COLO668 (cell line): ENCODE data around the gene TMEM31.

Experiments used
- DNase-seq: peaks from one replicate; lab custom pipeline; 2025; ENCODE audit not compliant: unreplicated experiment; lab: John Stamatoyannopoulos, UW

TMEM31 gene, protein sequence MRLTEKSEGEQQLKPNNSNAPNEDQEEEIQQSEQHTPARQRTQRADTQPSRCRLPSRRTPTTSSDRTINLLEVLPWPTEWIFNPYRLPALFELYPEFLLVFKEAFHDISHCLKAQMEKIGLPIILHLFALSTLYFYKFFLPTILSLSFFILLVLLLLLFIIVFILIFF

DNA sequence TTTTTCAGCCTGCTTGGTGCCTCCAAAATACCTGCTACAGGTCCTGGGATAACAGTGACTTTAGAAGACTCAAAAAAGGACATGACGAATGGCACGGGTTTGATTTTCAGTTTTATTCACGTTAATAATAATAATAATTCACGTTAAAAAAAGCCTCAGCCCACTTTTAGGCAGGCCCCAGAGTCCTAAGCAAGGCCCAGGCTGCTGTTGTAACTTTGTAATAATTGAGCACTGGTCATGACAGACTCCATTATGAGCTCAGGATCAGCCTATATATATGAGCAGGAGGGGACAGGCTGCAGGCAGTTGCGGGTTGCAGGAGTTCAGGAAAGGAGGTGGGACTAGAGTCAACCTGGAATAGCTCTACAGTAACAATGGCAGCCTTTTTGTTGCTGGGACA, at the start of gene TMEM31:
Gene TMEM31, plus strand, starts transcription at position 301 of the 400 bp plus-strand sequence. CDS start 1,350 bp downstream, outside the sequence.
- no peak for DNase-seq

DNA sequence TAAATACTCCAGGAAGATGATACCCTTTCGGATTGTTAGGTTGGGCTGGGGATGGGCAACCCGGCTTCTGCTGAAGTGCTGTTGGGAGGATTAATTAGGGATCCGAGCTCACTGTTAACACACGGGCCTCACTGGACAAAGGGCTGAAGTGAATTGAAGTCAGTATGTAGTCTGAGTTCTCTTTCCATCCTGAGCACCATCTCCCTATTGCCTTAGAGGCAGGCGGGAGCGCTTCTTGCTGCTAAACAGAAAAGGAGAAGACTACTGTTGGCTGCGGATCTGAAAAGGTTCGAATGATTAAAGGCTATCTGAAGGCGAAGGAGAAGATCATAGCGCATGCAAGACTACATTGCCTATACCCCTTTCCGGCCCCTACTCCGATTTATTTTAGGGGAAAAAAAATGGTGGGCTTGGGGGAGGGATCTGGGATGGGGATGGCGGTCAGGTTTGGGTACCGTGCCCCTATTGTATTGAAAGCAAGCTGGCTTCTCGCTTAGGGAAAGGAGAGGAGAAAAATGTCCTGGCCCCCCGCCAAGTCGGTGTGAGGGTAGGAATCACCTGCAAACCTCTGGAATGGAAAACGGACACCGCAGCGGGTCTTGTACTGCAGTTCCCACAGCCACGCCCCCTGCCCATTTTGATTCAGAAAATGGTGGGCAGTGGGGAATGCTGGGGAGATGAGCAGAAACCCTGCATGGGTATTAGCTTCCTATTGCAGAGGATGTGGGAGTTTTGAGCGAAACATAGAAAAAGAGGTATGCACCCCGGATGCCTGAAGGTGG, 46.5 kb upstream of the TMEM31 start:
- no peak for DNase-seq

DNA sequence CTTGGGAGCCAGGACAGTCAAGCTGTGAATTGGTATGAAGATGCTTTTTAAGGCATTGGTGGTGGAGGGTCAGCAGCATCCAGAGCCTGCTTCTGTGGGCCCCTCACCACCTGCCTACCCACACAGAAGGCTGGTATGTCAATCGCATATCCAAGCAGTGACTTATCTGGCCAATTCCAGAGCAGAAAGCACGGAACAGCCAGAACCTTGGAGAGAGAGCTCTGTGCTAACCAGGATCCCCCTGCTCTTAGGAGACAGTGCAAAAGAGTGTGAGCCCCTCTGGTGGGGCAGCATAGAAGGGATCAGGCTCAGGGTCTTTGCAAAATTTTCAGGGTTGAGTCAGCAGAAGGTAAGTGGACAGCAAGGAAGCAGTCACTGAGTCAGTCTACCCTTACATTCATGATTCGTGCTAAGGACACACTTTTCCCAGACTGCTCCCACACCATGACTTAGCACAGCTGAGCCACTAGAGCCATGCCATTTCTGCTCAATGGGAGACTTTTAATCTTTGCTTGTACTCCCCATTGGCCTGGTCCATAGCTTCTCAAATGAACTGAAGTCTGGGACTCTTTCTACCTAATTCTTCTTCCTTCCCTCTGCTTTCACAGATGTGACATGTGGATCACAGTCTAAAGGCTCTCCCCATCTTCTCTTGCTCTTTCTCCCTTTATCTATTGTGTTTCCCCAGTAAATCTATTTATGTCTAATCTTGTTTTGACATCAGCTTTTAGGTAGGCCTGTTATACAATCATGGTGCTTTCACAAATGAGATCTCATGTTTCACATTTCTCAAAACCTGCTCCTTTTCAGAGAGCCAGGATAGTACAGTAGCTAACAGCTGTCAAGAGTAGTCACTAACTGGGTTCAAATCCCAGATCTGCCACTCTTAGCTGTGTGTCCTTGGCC, 44.3 kb upstream of the TMEM31 start:
- DNase-seq = no peak

DNA sequence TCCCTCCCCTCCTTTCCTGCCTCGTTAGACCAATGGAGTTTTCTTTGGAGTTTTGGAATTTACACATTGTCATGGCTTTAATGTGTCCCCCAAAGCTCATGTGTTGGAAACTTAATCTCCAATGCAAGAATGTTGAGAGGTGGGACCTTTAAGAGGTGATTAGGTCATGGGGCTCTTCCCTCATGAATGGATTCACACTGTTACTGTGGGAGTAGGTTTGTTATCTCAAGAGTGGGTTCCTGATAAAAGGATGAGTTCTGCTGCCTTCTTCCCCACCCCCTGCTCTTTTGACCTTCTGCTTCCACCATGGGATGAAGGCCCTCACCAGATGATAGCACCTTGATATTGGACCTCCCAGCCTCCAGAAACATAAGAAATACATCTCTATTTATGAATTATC, 41.0 kb upstream of the TMEM31 start:
- DNase-seq = no peak

DNA sequence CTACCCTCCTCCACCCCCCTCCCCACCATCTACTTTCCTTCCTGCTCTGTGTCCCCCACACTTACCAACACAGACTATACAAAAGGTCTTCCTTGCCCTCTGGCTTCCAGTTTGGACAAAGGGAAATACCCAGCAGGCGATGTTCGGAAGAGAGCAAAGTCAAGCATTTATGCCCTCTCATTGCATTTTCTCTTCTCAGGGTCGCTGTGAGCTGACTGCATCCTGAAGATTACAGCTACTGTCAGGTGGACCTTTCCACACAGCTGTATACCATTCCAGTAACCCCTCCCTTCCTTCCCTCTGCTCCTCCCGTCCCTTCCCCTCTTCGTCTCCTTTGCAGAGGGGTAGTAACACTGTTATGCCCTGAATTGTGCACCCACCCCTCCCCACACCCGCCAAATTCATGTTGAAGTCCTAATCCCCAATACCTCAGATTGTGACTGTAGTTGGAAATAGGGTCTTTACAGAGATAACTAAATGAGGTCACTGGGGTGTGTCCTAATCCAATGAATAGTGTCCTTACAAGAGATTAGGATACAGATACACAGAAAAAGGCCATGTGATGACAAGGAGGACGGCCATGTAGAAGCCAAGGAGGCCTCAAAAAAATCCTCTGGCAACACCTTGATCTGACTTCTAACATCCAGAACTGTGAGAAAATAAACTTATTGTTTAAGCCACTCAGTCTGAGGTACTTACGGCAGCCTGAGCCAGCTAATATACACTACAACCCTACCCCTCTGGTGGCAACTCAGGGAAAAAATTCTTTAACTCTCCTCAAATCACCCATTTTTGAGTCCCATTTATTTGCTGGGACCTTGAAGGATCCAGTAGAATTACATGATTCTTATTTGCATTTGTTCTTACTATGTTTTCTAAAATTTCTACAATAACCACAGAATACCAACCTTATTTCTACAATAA, 35.9 kb upstream of the TMEM31 start:
- DNase-seq = no peak

DNA sequence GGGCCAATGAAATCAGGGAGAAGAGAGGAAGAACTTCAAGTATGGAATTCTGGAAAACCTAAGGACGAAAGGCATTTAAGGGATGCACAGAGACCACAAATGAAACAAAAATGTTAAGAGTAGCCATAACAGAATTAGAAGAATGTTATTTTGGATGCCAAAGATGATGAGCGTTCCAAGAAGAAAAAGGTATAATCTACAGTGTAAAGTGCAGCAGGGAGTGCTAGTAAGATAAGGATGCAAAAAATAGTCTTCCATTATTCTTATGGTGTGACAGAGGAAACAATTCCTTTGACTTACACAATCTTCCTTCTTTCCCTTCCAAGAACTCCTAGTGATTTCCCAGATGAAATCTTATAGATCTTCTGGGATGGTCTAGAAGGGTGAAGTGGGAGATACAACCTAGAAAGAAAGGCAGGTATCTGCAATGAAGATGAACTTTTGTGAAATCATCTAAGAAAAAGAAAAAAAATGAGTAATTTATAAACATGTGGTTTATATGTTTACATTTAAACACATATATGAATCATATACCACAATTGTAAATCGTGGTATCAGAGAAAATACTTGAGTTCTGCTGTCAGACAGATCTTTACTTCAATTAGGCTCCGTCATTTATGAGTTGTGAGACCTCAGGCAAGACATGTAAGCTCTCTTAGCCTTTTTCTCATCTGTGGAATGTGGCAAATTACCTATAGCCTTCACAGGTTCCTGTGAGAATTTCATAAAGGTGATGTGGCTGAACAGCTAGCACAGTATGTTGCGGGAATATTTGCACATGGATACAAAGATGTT, 32.3 kb upstream of the TMEM31 start:
- no peak for DNase-seq

DNA sequence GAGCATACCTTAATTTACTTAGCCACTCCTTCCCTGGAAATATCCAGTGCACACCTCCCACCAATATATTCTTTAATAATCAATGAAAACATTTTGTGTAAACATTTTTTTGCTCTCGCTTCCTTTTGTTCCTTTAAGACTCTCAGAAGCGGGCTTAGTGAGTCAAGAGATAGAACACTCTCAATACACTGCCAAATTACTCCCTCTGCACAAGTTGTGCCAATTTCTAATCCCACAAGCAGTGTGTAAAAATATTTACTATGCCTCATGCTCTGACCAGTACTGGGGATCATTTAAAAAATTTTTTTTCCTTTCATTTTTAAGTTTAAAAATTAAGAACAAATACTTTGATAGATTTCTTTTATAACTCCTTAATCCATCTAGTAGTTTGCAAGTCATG, 29.3 kb upstream of the TMEM31 start:
- no peak for DNase-seq

DNA sequence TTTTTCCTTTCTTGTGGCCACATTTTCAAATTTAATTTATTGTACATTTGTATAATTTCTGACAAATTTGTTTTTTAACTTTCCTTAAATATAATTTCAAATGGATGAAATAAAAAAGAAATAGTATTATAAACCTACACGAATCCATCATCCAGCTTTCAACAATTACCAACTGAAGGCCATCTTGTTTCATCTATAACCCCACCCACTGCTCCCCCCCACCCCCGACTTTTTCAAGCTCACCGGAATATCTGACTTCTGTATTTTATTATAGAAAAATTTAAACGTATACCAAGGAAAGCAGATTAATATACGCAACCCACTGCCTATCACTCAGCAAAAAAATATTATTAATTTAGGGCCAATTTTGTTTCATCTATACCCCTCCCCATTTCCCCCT, 25.3 kb upstream of the TMEM31 start:
- DNase-seq = peak; percentile 0

DNA sequence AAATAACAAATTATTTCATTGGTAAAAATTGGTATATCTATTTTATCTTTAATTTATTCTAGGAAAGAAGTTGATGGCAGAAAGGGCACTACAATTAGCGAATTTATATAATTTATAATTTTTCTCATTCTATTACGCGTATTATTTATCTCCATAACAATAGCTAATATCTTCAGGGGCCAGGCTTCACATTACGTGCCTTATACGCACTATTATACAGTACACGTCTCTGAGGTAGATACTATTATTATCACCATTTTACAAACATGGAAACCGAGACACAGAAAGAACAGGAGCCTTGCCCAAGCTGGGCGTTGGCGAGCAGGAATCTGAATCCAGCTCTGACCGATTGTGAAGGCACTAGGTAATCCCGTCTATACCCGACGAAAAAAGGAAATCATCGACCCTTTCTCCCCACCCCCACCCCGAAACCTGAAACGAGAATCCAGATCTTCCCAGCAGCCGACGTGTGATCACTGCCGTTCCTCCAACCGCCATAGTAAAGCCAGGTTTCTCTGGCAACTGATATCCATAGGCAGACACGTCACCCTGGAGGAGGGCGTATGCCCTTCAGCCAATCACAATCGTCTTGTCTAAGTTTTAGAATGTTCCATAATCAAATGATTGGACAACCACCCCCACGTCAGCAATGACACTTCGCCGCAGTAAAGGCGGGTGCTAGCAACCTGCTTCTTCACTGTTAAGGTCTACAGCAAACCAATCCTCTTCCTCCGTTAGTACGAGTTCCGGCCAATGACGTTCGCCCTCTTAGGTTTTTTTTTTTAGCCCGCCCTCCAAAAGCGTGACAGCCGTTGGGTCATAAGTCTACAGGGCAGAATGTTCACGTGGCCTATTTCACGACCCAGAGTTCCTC, 24.3 kb upstream of the TMEM31 start, which contains the start of gene MORF4L2:
Gene MORF4L2, minus strand, starts transcription at position 501 of the 874 bp plus-strand sequence. CDS start 9,672 bp downstream, outside the sequence.
- peak; percentile 88 for DNase-seq

DNA sequence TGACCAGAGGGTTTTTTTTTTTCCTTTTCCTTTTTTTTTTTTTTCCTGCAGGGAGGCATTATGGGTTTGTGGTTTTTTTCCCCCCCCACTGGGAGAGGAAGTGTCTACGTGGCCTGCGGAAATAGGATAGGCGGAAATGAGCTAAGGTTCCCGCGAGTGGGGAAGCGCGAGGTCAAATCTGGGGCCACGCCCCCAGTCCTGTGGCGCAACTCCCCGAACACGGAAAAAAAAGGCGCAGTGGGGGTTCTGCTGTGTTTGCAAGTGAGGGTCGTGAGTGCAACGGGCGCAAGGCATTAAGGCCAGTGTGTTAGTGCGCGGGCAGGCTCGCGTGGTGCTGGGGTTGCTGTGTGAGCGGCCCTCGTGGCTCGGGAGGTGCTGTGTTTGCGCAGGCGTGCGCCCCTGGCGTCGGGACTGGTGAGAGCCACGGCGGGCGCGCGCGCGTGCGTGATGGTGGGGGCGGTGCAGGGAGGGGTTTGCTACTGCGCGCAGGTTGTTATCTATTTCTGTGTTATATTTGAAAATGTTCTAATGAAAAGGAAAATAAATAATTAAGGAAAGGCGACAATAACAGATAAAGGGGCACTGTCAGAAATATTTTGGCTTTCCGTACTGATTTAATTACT, 23.5 kb upstream of the TMEM31 start:
- DNase-seq = peak; percentile 87

DNA sequence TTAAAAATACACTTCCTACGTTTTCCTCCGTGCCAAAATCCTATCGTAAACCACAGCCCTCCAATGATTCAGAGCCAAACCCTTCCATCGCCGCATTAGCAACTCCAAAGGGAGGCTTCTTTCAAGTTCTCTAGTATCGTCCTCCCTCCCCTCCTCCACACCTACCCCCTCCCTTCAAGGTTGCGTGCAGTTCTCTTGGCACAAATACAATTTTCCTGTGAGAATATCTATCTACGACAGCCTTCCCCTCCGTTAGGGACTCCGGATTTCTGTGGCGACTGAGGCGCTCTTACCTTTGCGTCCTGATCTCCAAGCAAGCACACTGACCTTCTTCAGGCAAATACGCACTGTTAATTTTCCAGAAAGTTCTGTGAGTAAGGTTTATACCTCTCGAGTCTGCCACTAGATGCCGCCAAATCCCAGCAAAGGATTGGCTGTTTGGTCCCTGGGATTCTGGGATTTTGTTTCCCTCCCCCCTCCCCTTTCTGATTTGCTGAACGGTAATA, 23.0 kb upstream of the TMEM31 start:
- DNase-seq = peak; percentile 62

DNA sequence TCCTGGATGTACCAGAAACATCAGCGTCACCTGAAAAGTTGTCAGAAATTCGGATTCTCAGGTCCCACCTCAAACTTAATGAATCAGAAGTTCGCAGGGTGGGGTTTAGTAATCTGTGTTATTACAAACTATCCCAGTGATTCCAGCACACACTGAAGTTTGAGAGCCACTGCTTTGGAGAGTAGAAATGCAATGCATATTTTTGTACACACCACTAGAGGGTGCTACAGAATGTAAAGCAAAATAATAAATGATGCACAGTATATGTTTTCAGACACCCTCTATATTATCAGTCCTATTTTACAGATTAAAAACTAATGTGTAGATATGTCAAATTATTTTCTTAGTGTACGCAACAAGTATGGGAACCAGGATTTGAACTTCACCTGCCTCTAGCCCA, 21.8 kb upstream of the TMEM31 start:
- DNase-seq = no peak

DNA sequence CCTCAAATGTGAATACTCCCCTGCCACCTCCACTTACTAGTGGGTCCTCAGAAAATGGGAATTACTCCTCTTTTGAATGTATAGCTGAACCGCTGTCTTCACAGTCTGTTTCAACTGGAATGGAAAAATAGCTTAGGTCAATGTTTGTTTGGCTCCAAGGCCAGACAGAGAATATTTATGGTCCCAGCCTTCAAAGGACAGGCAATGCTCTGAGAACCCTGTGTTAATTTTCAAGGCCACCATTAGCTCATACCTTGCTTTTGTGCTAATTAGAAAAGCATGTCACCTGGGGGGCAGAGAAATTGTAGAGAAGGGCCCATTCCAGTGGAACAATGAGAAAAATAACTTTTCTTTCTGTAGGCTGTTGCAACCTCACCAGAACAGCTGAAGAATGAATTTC, 19.6 kb upstream of the TMEM31 start:
- DNase-seq = no peak

DNA sequence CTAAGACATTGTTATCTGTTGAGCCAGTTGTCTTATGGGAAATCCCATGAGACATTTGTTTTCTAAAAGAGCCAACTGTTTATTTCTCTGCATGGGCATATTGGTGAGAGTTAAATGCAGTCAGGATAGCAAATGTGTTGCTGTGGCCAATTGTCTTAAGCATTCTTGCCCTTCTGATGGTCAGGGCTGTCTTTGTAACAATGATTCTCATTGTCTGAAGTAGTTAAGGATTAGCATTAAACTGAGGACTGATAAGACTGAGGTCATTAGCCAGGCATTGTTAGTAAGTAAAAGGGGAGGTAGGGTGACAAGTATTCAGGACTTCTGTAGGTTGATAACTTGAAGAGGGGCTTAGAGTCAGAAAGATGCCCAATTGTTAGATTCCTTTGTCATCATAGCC, 13.0 kb upstream of the TMEM31 start:
- no peak for DNase-seq

DNA sequence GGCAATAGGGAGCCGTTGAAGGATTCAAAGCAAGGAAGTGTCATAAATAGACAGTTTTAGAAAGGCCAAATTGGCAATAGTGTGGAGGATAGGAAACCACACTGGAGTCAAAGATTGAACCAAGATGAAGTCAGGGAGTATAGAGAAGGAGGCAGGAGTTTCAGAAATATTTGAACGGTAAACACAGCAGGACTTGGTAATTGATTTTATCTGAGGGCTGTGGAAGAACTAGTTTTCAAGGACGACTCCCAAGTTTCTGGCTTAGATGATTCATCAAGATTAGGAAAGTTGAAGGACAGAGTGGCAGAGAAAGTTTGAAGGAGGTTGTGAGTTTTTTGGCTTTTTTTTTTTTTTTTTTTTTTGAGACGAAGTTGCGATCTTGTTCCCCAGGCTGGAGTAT, 11.5 kb upstream of the TMEM31 start:
- DNase-seq = no peak

DNA sequence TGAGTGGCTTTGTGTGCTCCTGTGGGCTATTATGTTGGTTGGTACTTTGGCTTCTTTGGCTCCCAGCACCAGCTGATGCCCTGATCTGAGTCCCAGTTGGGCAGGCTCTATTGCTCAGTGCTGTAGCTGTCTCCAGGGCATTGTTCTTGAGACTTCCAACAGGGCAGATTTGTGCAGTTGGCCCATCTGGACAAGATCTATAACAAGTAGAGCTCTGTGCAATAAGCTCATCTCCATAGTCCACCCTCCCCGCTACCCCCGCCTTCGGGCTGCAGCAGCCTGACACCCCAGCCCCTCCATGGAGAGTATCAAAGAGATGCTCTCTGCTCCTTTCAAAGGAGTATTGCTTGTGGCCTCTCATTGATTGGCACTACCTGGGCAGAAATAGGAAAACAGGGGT, 5.8 kb upstream of the TMEM31 start:
- DNase-seq = no peak

DNA sequence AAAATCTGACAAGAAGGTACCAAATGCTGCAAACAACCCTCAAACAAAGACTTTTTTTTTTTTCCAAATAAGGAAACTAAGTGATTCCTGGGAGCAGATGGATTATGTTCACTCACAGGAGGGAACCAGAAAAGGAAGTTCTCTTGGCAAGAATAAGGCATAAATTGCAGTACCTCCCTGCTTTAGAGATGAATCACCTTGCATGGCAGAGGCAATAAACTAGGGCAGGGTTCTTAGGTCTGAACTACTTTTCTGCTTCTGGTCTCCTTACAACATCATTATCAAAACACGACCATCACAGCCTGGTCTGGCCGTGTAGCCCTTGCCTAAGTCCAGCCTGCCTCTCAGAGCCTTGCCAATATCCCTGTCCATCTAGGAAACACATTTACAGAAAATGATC, 6.3 kb downstream of the TMEM31 start:
- DNase-seq = no peak

DNA sequence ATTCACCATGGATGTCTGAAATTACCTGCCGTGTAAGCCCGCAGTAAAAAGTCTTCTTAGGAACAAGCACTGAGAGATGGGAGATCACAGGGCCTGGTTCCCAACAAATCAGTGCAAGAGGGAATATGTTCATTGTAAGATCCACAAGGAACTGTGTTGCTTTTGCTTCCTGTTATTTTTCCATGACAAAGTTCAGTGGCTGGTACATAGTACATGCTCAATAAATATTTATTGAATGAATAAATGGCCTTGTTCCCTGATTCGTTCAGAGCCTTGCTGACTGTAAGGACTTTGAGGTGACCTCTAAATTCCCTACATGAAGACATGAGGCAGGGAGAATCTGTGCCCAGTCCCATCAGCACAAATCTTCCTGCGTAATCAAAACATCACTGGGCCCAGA, 7.4 kb downstream of the TMEM31 start:
- no peak for DNase-seq
